ENCODE data around the gene ADGRG2.

GRCh38 chrX:18956303-18957032 lies 165.8 kb downstream of the ADGRG2 start:
- no peak for TF ChIP-seq CTCF (IDR thresholded peaks at IDR 0.05)
- TF ChIP-seq POLR2A (IDR thresholded peaks at IDR 0.05): no peak

Data from Peyer's patch (tissue), 4 donors.